ENCODE data around the gene FBXO48.

FBXO48 gene

GRCh38 chr2:68458981-68459380 is 8.1 kb downstream of the FBXO48 start:
- TF ChIP-seq FOXM1 (IDR thresholded peaks at IDR 0.05; ENCODE audit: borderline replicate concordance) = no peak
- TF ChIP-seq NFRKB (IDR thresholded peaks at IDR 0.05) = no peak
- TF ChIP-seq ELF4 (IDR thresholded peaks at IDR 0.05) = no peak
- TF ChIP-seq ZNF384 (IDR thresholded peaks at IDR 0.05) = no peak
- TF ChIP-seq BHLHE40 (IDR thresholded peaks at IDR 0.05; ENCODE audit: borderline replicate concordance) = no peak
- no peak for TF ChIP-seq LEF1 (IDR thresholded peaks at IDR 0.05; ENCODE audit: borderline replicate concordance)
- no peak for TF ChIP-seq CTBP1 (IDR thresholded peaks at IDR 0.05; ENCODE audit: borderline replicate concordance)

GRCh38 chr2:68456198-68456597 is 10.9 kb downstream of the FBXO48 start:
- ChIA-PET POLR2A (no interaction called here), CTCF (no interaction called here)
- no peak for DNase-seq (ENCODE audit: extremely low spot score)
- TF ChIP-seq PKNOX1 (IDR thresholded peaks at IDR 0.05) = no peak
- no peak for TF ChIP-seq HDGF (IDR thresholded peaks at IDR 0.05; ENCODE audit: borderline replicate concordance)
- no peak for TF ChIP-seq L3MBTL2 (conservative IDR thresholded peaks at IDR 0.05)
- no peak for TF ChIP-seq ZNF384 (IDR thresholded peaks at IDR 0.05)
- no peak for TF ChIP-seq SP1 (IDR thresholded peaks at IDR 0.05)
- no peak for TF ChIP-seq BHLHE40 (IDR thresholded peaks at IDR 0.05; ENCODE audit: borderline replicate concordance)

More at GRCh38 chr2:68458981-68459380, 8.1 kb downstream of the FBXO48 start:
- no peak for DNase-seq (ENCODE audit: extremely low spot score)
- ChIA-PET CTCF (no interaction called here), POLR2A (no interaction called here)

- DNase-seq (ENCODE audit: extremely low spot score) = no peak
- ChIA-PET POLR2A (no interaction called here), CTCF (no interaction called here)
- TF ChIP-seq FOXK2 (IDR thresholded peaks at IDR 0.05) (no peak), FOXA1 (IDR thresholded peaks at IDR 0.05) (no peak), SP1 (IDR thresholded peaks at IDR 0.05) (no peak), ELF4 (IDR thresholded peaks at IDR 0.05) (no peak), LEF1 (IDR thresholded peaks at IDR 0.05; ENCODE audit: borderline replicate concordance) (no peak), ARNT (IDR thresholded peaks at IDR 0.05) (no peak), FOXM1 (IDR thresholded peaks at IDR 0.05; ENCODE audit: borderline replicate concordance) (no peak)
Measured at GRCh38 chr2:68454719-68455118, 12.4 kb downstream of the FBXO48 start.

GRCh38 chr2:68453761-68454360 is 13.2 kb downstream of the FBXO48 start:
- ChIA-PET CTCF (interaction anchor here (0.8 to 1.6 kb wide), 3 partner anchors 10 to 13 kb away, joined by 3 to 4 read pairs (median 4); partner anchors contain the start of genes APLF and FBXO48), POLR2A (no interaction called here)
- DNase-seq (ENCODE audit: extremely low spot score) = no peak
- TF ChIP-seq SP1 (IDR thresholded peaks at IDR 0.05) (no peak), PKNOX1 (IDR thresholded peaks at IDR 0.05) (no peak), ELF4 (IDR thresholded peaks at IDR 0.05) (no peak), NFRKB (IDR thresholded peaks at IDR 0.05) (no peak), HDGF (IDR thresholded peaks at IDR 0.05; ENCODE audit: borderline replicate concordance) (no peak), LEF1 (IDR thresholded peaks at IDR 0.05; ENCODE audit: borderline replicate concordance) (no peak), ZNF384 (IDR thresholded peaks at IDR 0.05) (no peak), L3MBTL2 (conservative IDR thresholded peaks at IDR 0.05) (no peak), SUZ12 (IDR thresholded peaks at IDR 0.05) (no peak)

- TF ChIP-seq LEF1 (IDR thresholded peaks at IDR 0.05; ENCODE audit: borderline replicate concordance) = no peak
- TF ChIP-seq HDGF (IDR thresholded peaks at IDR 0.05; ENCODE audit: borderline replicate concordance) = no peak
- no peak for TF ChIP-seq FOXK2 (IDR thresholded peaks at IDR 0.05)
- no peak for TF ChIP-seq SP1 (IDR thresholded peaks at IDR 0.05)
- no peak for TF ChIP-seq ZNF384 (IDR thresholded peaks at IDR 0.05)
- TF ChIP-seq FOXA1 (IDR thresholded peaks at IDR 0.05) = no peak
- TF ChIP-seq FOXM1 (IDR thresholded peaks at IDR 0.05; ENCODE audit: borderline replicate concordance) = no peak
- no peak for TF ChIP-seq PKNOX1 (IDR thresholded peaks at IDR 0.05)
- no peak for TF ChIP-seq SUZ12 (IDR thresholded peaks at IDR 0.05)
- no peak for DNase-seq (ENCODE audit: extremely low spot score)
- CTCF ChIA-PET = interaction anchor here (0.7 kb wide), 1 partner anchor 985 kb away, joined by 3 read pairs; no protein-coding TSS in a partner anchor
- POLR2A ChIA-PET = no interaction called here
Measured at GRCh38 chr2:68452158-68452900, 14.8 kb downstream of the FBXO48 start.

- TF ChIP-seq BHLHE40 (IDR thresholded peaks at IDR 0.05; ENCODE audit: borderline replicate concordance) = no peak
- TF ChIP-seq CTBP1 (IDR thresholded peaks at IDR 0.05; ENCODE audit: borderline replicate concordance) = no peak
- TF ChIP-seq ARNT (IDR thresholded peaks at IDR 0.05) = no peak
- no peak for TF ChIP-seq ZNF384 (IDR thresholded peaks at IDR 0.05)
- TF ChIP-seq L3MBTL2 (conservative IDR thresholded peaks at IDR 0.05) = no peak
- TF ChIP-seq NFRKB (IDR thresholded peaks at IDR 0.05) = no peak
- TF ChIP-seq FOXM1 (IDR thresholded peaks at IDR 0.05; ENCODE audit: borderline replicate concordance) = no peak
- TF ChIP-seq SP1 (IDR thresholded peaks at IDR 0.05) = no peak
- TF ChIP-seq LEF1 (IDR thresholded peaks at IDR 0.05; ENCODE audit: borderline replicate concordance) = no peak
- no peak for TF ChIP-seq ELF4 (IDR thresholded peaks at IDR 0.05)
- no peak for TF ChIP-seq TARDBP (IDR thresholded peaks at IDR 0.05)
- ChIA-PET CTCF (no interaction called here), POLR2A (no interaction called here)
- no peak for DNase-seq (ENCODE audit: extremely low spot score)
Measured at GRCh38 chr2:68448671-68449653, 18.1 kb downstream of the FBXO48 start.

Data from HEK293T (cell line).